SIG-M5 treated with dmso at 0.1 percent for 504 hours (cell line): ENCODE results near the gene DOCK2.

Experiments used
- DNase-seq: peaks from one replicate; lab custom pipeline; 2025; ENCODE audit not compliant: unreplicated experiment; lab: John Stamatoyannopoulos, UW

Gene DOCK2

GRCh38 chr5:169933127-169933526, 296.1 kb downstream of the DOCK2 start:
- DNase-seq = no peak

- DNase-seq = no peak
Measured at GRCh38 chr5:169933616-169934015, 296.5 kb downstream of the DOCK2 start.

GRCh38 chr5:169934990-169935389, 297.9 kb downstream of the DOCK2 start:
- no peak for DNase-seq

- no peak for DNase-seq
Measured at GRCh38 chr5:169935762-169936161, 298.7 kb downstream of the DOCK2 start.

GRCh38 chr5:169938439-169938838, 301.4 kb downstream of the DOCK2 start:
- no peak for DNase-seq

GRCh38 chr5:169939731-169940130, 302.7 kb downstream of the DOCK2 start:
- DNase-seq = no peak

- no peak for DNase-seq
Measured at GRCh38 chr5:169941542-169941941, 304.5 kb downstream of the DOCK2 start.

GRCh38 chr5:169942181-169942580, 305.1 kb downstream of the DOCK2 start:
- DNase-seq = no peak

GRCh38 chr5:169943026-169943425, 306.0 kb downstream of the DOCK2 start:
- DNase-seq = no peak

GRCh38 chr5:169944115-169944514, 307.0 kb downstream of the DOCK2 start:
- DNase-seq = no peak

- DNase-seq = no peak
Measured at GRCh38 chr5:169944922-169945680, 308.0 kb downstream of the DOCK2 start.

- DNase-seq = peak; percentile 16
Measured at GRCh38 chr5:169945831-169946261, 308.8 kb downstream of the DOCK2 start.

- DNase-seq = no peak
Measured at GRCh38 chr5:169946743-169947295, 309.7 kb downstream of the DOCK2 start.

GRCh38 chr5:169950333-169950732, 313.3 kb downstream of the DOCK2 start:
- no peak for DNase-seq

- DNase-seq = peak; percentile 90
Measured at GRCh38 chr5:169953196-169953595, 316.1 kb downstream of the DOCK2 start.

GRCh38 chr5:169954786-169955185, 317.7 kb downstream of the DOCK2 start:
- DNase-seq = no peak

GRCh38 chr5:169956126-169956525, 319.1 kb downstream of the DOCK2 start:
- no peak for DNase-seq

GRCh38 chr5:169956756-169957155, 319.7 kb downstream of the DOCK2 start:
- no peak for DNase-seq

- DNase-seq = no peak
Measured at GRCh38 chr5:169958278-169958677, 321.2 kb downstream of the DOCK2 start.

GRCh38 chr5:169960659-169961058, 323.6 kb downstream of the DOCK2 start:
- DNase-seq = no peak

- no peak for DNase-seq
Measured at GRCh38 chr5:169964246-169964645, 327.2 kb downstream of the DOCK2 start.

- DNase-seq = no peak
Measured at GRCh38 chr5:169970339-169970738, 333.3 kb downstream of the DOCK2 start.
